Ishikawa (cell line): Measurements from ENCODE around the gene MRPL28.

Source experiments
- CEBPB ChIP-seq: IDR thresholded peaks from 2 replicates; pipeline ENCODE4 v1.6.1; 2012
- CREB1 ChIP-seq: IDR thresholded peaks from 2 replicates; pipeline ENCODE4 v1.6.1; 2012; ENCODE audit warnings: low read depth
- EGR1 ChIP-seq: IDR thresholded peaks from 2 replicates; pipeline ENCODE4 v1.6.1; 2012
- EP300 ChIP-seq: IDR thresholded peaks from 2 replicates; pipeline ENCODE4 v1.6.1; 2012; ENCODE audit warnings: borderline replicate concordance
- MAX ChIP-seq: IDR thresholded peaks from 2 replicates; pipeline ENCODE4 v1.6.1; 2012
- RAD21 ChIP-seq: IDR thresholded peaks from 2 replicates; pipeline ENCODE4 v1.6.1; 2012; ENCODE audit warnings: low read depth
- TAF1 ChIP-seq: IDR thresholded peaks from 2 replicates; pipeline ENCODE4 v1.6.1; 2012; ENCODE audit warnings: low read depth, mild to moderate bottlenecking
- TEAD4 ChIP-seq: IDR thresholded peaks from 2 replicates; pipeline ENCODE4 v1.6.1; 2012
- ZBTB7A ChIP-seq: IDR thresholded peaks from 2 replicates; pipeline ENCODE4 v1.6.1; 2012; ENCODE audit warnings: low read depth
- TF ChIP-seq, protein P1 (sequence below): IDR thresholded peaks from 2 replicates; pipeline ENCODE4 v1.6.1; 2012; ENCODE audit warnings: low read depth, mild to moderate bottlenecking
- TF ChIP-seq, protein P2 (sequence below): IDR thresholded peaks from 2 replicates; pipeline ENCODE4 v1.6.1; 2012

GRCh38 chr16:337437-337836 lies 32.9 kb downstream of the MRPL28 start:
- TF ChIP-seq, protein P1, sequence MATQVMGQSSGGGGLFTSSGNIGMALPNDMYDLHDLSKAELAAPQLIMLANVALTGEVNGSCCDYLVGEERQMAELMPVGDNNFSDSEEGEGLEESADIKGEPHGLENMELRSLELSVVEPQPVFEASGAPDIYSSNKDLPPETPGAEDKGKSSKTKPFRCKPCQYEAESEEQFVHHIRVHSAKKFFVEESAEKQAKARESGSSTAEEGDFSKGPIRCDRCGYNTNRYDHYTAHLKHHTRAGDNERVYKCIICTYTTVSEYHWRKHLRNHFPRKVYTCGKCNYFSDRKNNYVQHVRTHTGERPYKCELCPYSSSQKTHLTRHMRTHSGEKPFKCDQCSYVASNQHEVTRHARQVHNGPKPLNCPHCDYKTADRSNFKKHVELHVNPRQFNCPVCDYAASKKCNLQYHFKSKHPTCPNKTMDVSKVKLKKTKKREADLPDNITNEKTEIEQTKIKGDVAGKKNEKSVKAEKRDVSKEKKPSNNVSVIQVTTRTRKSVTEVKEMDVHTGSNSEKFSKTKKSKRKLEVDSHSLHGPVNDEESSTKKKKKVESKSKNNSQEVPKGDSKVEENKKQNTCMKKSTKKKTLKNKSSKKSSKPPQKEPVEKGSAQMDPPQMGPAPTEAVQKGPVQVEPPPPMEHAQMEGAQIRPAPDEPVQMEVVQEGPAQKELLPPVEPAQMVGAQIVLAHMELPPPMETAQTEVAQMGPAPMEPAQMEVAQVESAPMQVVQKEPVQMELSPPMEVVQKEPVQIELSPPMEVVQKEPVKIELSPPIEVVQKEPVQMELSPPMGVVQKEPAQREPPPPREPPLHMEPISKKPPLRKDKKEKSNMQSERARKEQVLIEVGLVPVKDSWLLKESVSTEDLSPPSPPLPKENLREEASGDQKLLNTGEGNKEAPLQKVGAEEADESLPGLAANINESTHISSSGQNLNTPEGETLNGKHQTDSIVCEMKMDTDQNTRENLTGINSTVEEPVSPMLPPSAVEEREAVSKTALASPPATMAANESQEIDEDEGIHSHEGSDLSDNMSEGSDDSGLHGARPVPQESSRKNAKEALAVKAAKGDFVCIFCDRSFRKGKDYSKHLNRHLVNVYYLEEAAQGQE, result no peak
- TF ChIP-seq TEAD4, result no peak
- TF ChIP-seq EGR1, result no peak
- TF ChIP-seq MAX, result no peak
- TF ChIP-seq CREB1, result no peak
- TF ChIP-seq RAD21, result no peak
- no peak for TF ChIP-seq TAF1
- no peak for TF ChIP-seq CEBPB
- TF ChIP-seq EP300, result no peak
- TF ChIP-seq ZBTB7A, result no peak
- TF ChIP-seq, protein P2, sequence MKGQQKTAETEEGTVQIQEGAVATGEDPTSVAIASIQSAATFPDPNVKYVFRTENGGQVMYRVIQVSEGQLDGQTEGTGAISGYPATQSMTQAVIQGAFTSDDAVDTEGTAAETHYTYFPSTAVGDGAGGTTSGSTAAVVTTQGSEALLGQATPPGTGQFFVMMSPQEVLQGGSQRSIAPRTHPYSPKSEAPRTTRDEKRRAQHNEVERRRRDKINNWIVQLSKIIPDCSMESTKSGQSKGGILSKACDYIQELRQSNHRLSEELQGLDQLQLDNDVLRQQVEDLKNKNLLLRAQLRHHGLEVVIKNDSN, result no peak
